Vagina (tissue), 2 donors: ENCODE measurements around the gene MALT1.

Experiments
- CTCF ChIP-seq, 3 experiments: fragments of 450-650 bp in 2 of 3; fragments of 200-600 bp in 1 of 3; sonication (generic) in 1 of 3; IDR thresholded peaks; one replicate each; pipeline ENCODE4 v1.5.1; 2017 to 2019; ENCODE audit warnings: antibody characterized with exemption in 3 of 3, mild to moderate bottlenecking in 2 of 3, moderate library complexity in 2 of 3
- POLR2AphosphoS5 ChIP-seq, 2 donors: sonication (generic); formaldehyde crosslinking; IDR thresholded peaks; one replicate each; pipeline ENCODE4 v1.9.0; 2017; ENCODE audit warnings: antibody characterized with exemption in 2 of 2, mild to moderate bottlenecking in 2 of 2, low read depth in 1 of 2; ENCODE audit not compliant: insufficient read depth in 1 of 2

GRCh38 chr18:58738322-58738721 is 67.1 kb downstream of the MALT1 start:
- TF ChIP-seq POLR2AphosphoS5 (IDR thresholded peaks at IDR 0.05; ENCODE audit: insufficient read depth in 1 of 2, low read depth in 1 of 2), result no peak
- TF ChIP-seq CTCF (IDR thresholded peaks at IDR 0.05), result no peak
